Epidermal melanocyte (primary cell): Measurements from ENCODE around the gene TTC27.
"Not testable (repeated sequence)": the region's sequence is repeated elsewhere in the genome, so short reads cannot be mapped to it uniquely, and the experiment has no call there.

ENCODE experiments used
- DNase-seq: peaks from one replicate; pipeline ENCODE4 v3.0.0; 2011; ENCODE audit warnings: low spot score; ENCODE audit not compliant: insufficient read length

The TTC27 gene

DNA sequence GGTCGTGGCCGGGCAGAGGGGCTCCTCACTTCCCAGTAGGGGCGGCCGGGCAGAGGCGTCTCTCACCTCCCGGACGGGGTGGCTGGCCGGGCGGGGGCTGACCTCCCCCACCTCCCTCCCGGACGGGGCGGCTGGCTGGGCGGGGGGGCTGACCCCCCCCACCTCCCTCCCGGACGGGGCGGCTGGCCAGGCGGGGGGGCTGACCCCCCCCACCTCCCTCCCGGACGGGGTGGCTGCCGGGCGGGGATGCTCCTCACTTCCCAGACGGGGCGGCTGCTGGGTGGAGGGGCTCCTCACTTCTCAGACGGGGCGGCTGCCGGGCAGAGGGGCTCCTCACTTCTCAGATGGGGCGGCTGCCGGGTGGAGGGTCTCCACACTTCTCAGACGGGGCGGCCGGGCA lies 126.8 kb downstream of the TTC27 start:
- not testable (repeated sequence) for DNase-seq

DNA sequence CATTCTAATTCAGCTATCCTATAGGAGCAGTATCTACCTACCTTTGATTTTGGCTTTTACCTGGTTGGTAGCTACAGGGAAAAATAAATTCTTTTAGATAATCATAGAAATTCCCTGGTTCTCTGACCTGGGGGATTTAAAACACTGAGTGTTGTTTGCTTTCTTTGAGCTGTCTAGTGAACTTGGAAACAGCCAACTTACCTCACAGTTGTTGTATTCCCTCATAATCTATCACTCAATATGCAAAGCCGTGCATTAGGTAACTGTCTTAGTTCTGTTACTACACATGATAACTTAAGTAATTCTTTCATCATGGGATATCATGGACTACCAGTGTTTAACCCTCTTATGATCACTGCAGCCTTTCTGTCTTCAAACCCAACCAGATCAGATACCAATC lies 127.8 kb downstream of the TTC27 start:
- no peak for DNase-seq

DNA sequence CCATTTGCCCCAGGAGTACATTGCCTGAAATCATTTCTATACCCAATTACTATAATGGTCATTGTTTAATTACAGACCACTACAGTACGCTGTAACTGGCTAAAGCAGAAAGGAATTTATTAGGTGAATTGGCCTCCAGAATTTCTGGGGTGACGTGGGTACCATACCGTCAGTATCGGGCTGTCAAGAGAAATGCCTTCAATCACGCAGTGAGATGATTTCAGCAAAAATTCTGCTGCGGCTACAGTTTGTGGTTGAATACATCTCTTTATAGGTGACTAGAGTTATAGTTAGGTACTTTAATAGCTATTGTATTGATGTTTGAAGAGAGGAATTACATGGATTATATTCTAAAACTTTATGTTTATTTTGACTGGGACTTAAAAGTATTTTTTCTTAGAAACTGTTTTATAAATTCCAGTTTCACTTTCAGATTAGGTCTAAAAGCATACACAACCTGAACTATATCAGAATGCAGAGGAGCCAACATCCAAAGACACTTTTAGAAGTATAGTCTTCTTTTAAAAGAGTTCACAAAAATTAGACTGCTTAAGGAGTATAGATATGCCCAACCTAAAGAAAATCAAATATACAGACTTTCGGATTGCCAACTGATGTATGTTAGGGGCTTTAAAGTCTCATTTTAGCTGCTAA lies 128.4 kb downstream of the TTC27 start:
- DNase-seq: no peak

DNA sequence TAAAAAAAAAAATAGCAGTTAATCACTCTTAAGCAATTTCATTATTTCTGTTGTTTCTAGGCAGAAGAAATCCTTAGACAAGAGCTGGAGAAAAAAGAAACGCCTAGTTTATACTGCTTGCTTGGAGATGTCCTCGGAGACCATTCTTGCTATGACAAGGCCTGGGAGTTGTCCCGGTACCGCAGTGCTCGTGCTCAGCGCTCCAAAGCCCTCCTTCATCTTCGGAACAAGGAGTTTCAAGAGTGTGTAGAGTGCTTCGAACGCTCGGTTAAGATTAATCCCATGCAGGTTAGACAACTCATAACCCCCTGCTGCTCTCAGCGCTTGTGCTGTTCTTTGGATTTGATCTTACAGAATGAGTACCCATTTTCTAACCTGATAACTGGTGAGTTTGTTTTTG lies 130.4 kb downstream of the TTC27 start:
- DNase-seq: no peak

DNA sequence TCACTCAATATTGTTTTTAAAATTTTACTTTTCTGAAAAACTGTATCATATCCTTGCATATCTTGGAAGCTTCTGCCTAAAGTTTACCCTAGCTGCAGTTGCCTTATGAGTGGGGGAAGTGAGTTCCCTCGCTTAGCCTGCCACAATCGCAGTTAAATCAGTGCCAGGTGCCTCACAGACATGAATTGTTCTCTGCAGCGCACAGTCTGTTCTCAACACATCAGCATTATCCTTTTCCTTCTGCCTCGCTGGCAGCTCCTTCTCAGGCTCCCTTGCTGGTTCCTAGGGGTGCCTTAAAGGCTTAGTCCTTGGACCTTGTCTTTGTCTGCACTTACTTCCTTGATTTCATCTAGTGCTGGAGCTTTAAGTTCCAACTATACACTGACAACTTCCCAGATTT lies 132.8 kb downstream of the TTC27 start:
- no peak for DNase-seq

DNA sequence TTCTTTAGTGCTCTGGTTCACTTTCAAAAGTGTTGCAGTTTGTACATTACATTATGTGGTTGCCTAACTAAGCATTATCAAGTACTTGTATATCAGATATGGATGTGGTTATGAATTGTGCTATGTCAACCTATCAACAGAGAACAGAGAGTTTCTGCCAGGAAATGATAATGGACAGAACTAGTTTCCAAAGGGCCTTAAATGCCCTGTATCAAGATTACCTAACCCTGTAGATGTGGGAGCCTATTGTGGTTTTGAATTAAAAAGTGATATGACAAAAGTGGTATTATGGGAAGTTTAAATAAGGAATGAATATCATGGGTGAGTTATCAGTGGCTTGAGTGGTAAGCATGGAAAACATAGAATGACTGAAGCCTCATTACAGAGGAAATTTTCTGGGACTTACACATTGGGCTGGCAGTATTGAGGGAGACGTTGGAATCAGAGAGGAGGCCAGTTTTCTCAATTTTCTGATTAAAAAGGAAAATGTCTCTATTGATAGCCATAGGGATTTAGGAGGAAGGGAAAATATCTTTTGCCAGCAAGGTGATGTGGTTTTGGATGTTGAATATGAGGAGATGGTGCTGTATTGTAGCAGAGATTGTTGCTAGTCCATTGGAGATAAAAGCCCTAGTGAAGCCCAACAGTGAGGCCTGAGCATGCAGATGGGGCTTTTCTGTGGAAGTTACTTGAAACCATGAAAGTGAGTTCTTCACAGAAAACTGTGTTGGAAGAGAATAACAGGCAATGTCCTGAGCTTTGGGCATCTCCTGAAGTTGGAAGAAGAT lies 140.7 kb downstream of the TTC27 start:
- DNase-seq: no peak

DNA sequence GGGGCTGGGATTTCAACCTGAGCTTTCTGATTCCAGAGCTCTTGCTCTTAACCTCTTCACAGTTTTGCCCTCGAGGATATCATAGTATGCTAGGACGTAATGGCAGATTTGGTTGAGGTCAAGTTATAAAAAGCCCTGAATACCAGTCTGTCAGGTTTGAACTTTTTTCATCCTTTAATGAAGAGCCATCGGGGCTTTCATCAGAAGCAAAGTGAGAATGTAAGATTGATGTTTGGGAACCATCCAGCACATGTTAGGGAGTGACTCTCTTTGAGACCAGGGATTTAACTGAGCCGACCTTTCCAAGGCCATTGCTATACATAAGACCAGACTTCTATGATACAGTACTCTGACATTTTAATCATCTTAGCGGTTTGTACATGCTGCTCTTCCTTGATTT lies 142.5 kb downstream of the TTC27 start:
- no peak for DNase-seq

DNA sequence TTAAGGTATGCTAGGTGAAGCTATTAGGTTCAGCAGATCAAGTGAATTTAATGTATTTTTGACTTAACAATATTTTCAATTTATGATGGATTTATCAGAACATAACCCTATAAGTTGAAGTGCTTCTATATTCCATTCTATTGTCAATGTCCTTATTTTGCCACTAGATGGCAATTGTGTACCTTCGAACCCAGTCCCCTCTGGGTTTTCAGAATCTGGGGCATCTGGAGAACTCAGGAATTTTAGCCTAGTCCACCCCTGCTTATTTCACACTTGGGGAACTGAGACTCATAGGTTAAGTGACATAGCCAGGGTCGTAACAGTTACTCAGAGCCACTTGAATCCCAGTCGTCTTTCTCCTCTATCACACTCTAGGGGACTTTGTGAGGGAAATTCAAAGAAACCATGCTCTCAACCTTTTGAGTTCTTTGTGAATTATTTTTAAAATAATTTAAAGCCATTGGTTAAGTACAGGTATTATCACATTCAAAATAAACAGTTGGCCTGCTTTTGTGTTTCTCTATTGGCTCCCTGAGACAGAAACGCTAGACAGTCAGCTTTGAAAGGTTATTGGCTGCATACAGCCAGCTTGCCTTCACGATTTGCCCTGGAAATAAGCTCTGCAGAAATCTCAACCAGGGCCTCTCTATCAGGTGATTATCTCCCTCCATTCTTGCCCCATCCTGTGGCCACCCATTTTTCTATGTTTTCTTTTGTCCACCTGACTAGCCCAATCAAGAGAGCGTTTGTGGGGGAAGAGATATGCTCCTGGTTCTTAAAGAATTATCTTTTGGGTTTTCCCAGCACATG lies 145.0 kb downstream of the TTC27 start:
- DNase-seq: peak; percentile 50

DNA sequence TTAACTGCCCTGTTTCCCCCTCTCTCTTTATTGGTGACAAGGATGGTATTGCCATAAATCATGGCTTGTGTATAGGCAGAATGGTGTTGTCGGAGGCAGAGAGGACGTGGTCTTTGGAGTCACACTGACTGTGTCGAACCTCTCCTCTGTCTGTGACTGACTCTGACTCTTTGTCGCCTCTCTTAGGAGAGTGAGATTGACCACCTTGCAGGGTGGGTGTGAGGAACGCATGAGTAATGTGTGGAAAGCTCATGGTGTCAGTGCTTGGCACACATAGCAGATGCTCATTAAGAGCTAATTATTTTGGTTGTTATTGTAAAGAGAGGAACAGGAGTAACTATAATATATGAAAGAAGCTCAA lies 145.6 kb downstream of the TTC27 start:
- DNase-seq: no peak

DNA sequence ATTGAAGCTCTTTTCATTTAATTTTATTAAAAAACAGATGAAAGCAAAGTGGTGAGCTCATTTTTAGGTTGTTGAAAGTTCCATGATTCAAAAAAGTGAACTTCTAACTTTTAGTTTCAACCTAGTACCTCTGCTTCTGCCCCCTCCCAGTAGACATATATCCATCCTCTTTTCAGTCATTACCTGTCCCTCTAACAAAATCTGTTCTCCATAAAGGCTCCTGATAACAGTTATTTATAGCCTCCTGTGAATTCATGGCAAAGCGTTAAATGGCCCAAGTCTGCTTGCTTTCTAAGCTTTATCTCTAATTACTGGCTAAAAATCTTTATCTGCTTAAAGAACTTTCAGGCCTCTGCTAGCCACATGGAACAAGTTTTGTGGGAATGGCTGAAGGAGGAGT lies 148.1 kb downstream of the TTC27 start:
- DNase-seq: no peak

DNA sequence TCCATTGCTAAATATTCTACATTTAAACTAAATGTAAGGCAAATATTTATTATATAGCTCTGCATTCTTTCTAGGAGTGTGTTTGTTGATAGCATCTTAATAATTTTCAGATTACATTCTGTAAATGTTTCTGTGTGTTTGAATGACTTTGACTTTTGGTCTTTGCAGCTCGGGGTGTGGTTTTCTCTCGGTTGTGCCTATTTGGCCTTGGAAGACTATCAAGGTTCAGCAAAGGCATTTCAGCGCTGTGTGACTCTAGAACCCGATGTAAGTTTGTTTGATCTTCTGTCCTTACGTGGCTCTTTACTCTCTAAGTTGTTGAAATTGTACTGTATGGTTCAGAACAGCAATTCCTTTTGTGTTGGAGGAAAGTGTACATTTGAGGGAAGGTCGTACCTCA lies 149.9 kb downstream of the TTC27 start:
- no peak for DNase-seq

DNA sequence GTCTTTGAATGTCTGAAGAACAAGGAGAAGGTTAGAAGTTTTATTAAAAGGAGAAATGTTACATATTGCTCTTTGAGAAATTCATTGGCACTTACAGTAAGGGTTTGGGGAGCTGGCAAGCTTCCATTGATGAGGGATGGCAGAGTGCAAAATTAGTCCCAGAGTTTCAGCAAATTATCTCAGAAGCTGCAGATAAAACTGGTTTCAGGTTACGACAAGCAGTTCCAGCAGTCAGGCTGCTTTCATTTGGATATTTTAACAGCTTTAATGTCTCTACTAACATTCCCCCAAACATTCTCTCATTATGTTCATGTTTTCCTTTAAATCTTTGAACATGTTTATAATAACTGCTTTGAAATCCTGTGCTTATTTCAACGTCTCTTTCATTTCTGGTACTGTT lies 153.1 kb downstream of the TTC27 start:
- DNase-seq: no peak

DNA sequence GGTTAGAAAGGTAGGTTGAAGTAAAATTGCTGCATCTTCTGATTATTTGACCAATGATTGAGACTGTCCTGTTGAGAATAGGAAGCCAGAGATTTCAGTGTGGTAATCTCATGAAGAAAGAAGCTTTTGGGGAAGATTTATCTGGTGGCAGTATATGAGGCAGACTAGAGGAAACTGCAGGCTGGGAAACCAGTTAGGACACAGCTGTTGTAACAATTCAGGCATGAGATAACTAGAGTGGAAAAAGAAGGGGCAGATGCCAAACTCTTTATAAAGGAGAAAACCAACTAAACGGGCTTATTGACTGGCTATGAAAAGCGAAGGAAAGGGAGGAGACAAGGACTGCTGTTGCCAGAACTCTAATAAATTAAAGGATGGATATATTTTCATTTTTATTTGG lies 155.6 kb downstream of the TTC27 start:
- no peak for DNase-seq

DNA sequence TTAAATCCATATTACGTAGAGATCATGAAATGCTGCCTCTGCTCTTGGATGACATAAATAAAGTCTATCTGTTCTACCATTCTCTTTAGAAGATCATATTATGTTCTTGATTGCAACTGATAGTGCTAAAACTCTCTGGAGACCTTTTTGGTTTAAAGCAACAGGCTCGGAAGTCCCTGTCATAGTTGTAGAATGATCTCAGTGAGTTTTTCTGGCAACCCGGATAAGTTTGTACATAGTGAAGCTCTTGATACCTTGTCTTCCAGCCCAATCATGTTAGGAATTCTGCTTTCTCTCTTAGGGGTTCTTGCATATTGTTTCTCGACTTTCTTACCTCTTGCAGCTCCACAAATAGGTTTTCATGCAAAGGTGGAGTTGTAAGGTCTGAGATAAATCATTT lies 156.1 kb downstream of the TTC27 start:
- no peak for DNase-seq

DNA sequence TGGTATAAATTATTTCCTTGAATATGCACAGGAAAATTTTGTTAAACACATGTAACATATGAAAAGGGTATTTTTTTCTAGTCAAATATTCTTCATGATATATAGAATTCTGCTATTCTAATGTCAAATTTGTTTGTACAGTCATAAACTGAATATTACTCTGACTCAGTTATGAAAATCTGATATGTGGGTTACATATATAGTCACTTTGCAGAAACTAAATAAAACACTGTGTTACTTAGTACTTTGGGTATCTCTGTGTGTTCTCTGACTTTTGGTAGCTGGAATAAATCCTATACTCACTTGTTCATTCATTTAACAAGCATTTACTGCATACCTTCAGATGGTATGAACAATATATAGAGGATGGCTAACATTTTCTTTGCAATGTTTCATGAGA lies 159.4 kb downstream of the TTC27 start:
- DNase-seq: no peak

DNA sequence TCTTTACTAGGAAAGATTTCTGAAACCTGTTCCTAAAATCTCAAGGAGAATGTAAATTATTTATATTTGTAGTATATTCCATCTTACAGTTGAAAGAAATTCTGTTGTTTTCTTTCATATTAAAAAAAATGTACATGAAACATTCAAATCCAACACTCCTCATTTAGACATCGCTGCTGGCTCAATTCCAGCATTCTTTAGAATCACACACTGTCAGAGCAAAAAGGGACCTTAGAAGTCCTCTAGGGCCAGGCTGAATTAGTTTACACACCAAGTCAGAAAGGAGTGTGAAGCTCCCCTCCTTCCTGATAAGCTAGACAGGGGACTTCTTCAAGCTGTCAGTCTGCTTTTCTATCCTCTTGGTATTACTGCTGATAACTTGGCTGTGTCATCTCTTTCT lies 160.3 kb downstream of the TTC27 start:
- DNase-seq: no peak

DNA sequence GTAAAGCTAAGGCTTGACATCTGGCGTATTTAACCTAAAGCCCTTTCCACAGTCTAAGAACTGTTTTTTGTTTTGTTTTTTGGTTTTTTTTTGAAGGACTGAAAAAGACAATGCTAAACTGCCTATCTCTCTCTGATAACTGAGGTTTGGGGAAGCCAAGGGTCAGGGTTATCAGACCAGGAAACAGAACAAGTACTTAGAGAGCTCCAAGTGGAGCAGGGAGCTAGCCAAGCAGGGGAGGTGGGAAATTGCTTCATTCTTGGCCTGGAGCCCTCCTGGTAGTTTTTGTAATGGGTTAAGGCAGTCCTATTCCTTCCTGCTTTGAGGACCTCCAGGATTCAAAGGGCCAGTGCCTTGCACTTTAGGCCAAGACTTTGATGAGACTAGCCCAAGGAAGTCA lies 164.6 kb downstream of the TTC27 start:
- DNase-seq: no peak

DNA sequence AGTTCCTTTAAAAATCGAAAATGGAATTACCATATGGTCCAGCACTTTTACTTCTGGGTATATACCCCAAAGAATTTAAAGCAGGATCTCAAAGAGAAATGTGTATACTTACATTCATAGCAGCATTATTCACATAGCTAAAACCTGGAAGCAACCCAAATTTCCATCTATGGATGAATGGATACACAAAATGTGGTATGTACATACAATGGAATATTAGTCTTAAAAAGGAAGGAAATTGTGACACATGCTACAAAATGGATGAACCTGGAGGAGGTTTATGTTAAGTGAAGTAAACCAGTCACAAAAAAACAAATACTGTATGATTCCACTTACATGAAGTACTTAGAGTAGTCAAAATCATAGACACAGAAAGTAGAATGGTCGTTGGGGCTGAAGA lies 171.0 kb downstream of the TTC27 start:
- no peak for DNase-seq

DNA sequence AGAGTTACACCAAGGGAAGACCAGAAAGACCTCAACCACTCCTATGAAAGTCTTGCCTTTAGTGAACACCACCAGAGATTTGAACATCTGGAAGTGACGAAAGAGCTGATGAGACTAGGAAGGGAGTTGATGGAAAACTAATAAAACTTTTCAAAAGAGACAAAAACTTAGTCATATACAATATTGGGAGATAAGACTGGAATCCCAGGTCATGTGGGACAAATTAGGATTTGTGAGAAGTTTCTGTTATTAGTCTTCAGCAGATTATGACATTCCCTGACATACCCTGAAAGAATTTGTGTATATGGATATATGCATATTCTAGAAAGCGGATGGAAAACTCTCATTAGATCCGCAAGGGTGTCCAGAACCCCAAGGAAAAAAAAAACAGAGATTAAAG lies 173.9 kb downstream of the TTC27 start:
- DNase-seq: no peak

DNA sequence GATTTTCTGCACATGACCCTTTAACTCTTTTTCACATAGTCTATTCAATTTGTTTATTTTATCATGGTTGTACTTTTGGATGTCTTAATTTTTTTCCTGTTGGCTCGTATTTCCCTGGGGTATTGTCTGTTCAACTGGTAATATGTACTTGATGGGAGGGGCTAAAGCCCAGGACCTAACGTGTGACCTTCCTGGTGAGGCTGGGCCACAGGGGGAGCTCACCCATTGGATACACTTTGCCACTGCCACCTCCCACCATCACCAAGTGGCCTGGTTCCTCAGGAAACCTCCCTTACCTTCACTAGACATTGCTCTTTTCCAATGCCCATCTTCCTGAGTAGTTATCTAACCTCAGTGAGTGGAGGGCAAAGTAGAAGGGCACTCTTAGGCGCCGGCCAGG lies 175.0 kb downstream of the TTC27 start:
- DNase-seq: no peak

DNA sequence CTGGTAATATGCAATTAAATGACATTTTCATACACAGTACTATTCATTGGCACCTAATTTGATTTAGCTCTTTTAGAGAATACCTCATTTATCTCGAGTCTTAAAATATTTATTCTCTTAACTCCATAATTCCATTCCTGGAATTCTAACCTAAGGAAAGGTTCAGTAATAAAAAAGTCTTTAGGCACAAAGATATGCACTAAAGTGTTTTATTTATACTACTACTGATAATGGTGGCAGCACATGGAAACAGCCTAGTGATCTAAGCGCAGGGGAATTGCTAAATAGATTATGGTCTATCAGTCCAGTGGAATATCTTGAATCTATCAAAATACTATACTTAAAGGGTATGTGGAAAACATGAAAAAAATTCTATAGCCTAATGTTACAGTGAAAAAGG lies 176.4 kb downstream of the TTC27 start:
- DNase-seq: no peak
